K562 (cell line): Measurements from ENCODE around the gene KASH5. TPM values are rescaled to one million over a fixed set of nuclear protein-coding genes. Genes with fewer than 3 reads are reported as not detected.
A peak's percentile ranks its signal among the peaks of the same experiment; 100 is the strongest.

Experiments used
- CCAR2 ChIP-seq: fragments of 200-400 bp; formaldehyde crosslinking; IDR thresholded peaks from 2 replicates; pipeline ENCODE4 v1.6.1; 2017; ENCODE audit warnings: mild to moderate bottlenecking, low read depth, low read length
- ETV5 ChIP-seq: sonication (generic); formaldehyde crosslinking; IDR thresholded peaks from 2 replicates; pipeline ENCODE4 v1.4.0; 2020; ENCODE audit warnings: low read depth, mild to moderate bottlenecking, missing genetic modification reagents
- FUS ChIP-seq: fragments of 200-400 bp; formaldehyde crosslinking; optimal IDR thresholded peaks from 2 replicates; pipeline ENCODE3; 2017; ENCODE audit warnings: low read depth, low read length
- KDM4B ChIP-seq, 2 experiments: fragments of 450-650 bp in 1 of 2; sonication (generic) in 1 of 2; IDR thresholded peaks; 2 replicates each; pipeline ENCODE4 v1.6.1; 2016 to 2017; ENCODE audit warnings: borderline replicate concordance in 2 of 2, antibody characterized with exemption in 1 of 2, low read depth in 1 of 2, mild to moderate bottlenecking in 1 of 2
- LCOR ChIP-seq: sonication (generic); formaldehyde crosslinking; IDR thresholded peaks from 2 replicates; pipeline ENCODE4 v1.8.0; 2022; ENCODE audit warnings: mild to moderate bottlenecking, missing genetic modification reagents
- MCM3 ChIP-seq: fragments of 450-650 bp; IDR thresholded peaks from 2 replicates; pipeline ENCODE4 v1.6.1; 2016
- NELFE ChIP-seq: IDR thresholded peaks from 2 replicates; pipeline ENCODE4 v1.6.1; 2011; ENCODE audit warnings: mild to moderate bottlenecking; ENCODE audit not compliant: insufficient read depth, insufficient read length
- NR1H2 ChIP-seq: sonication (generic); formaldehyde crosslinking; IDR thresholded peaks from 2 replicates; pipeline ENCODE4 v1.4.0; 2020; ENCODE audit warnings: mild to moderate bottlenecking, missing genetic modification reagents
- PHF21A ChIP-seq: fragments of 450-650 bp; IDR thresholded peaks from 2 replicates; pipeline ENCODE4 v1.6.1; 2017; ENCODE audit warnings: low read depth, borderline replicate concordance
- POLR3G ChIP-seq: IDR thresholded peaks from 2 replicates; pipeline ENCODE4 v1.6.1; 2011; ENCODE audit not compliant: insufficient read length, insufficient replicate concordance; ENCODE audit errors: extremely low read depth
- REST ChIP-seq, 2 experiments: fragments of 450-650 bp; formaldehyde crosslinking in 1 of 2; IDR thresholded peaks; 2 replicates each; pipeline versions ENCODE4 v1.4.0 to v1.6.1; 2014 to 2020; ENCODE audit warnings: mild to moderate bottlenecking in 2 of 2, borderline replicate concordance in 1 of 2, low read depth in 1 of 2
- SOX6 ChIP-seq: fragments of 450-650 bp; IDR thresholded peaks from 2 replicates; pipeline ENCODE4 v1.6.1; 2014; ENCODE audit warnings: mild to moderate bottlenecking
- TAF7 ChIP-seq: fragments of 450-650 bp; IDR thresholded peaks from 2 replicates; pipeline ENCODE4 v1.6.1; 2016; ENCODE audit warnings: missing genetic modification characterization, missing compliant biosample characterization
- ZFP36 ChIP-seq: fragments of 150-350 bp; IDR thresholded peaks from 2 replicates; pipeline ENCODE4 v1.6.1; 2018; ENCODE audit warnings: low read length, low read depth; ENCODE audit not compliant: partially characterized antibody
- ZNF274 ChIP-seq: IDR thresholded peaks from 2 replicates; pipeline ENCODE4 v1.6.1; 2011; ENCODE audit warnings: low read depth, mild to moderate bottlenecking, low read length, moderate library complexity, borderline replicate concordance
- ZNF780A ChIP-seq: fragments of 250-450 bp; sonication (Bioruptor Pico); IDR thresholded peaks from 2 replicates; pipeline ENCODE4 v1.5.0; 2021; ENCODE audit warnings: mild to moderate bottlenecking
- polyA plus RNA-seq, 8 experiments: library from polyadenylated mRNA; depleted of rRNA in 4 of 8; stranded (reverse) in 5 of 8; unstranded in 3 of 8; fragments of >200 nt; fragmentation: Nextera tagmentation in 2 of 8; fragmentation: Illumina TruSeq in 1 of 8; extraction: Ambion mirVana in 2 of 8; extraction: Trizol in 1 of 8; gene quantifications; 2 replicates each; pipeline versions ENCODE4 v1.2.1 to v1.2.3, GENCODE V29; 2011 to 2014; ENCODE audit warnings: inconsistent platforms in 1 of 8, missing spikeins in 1 of 8
- total RNA-seq, 7 experiments: library from RNA; depleted of rRNA in 6 of 7; stranded (reverse); fragments of >200 nt in 6 of 7; fragmentation: Illumina TruSeq in 2 of 7; extraction: Trizol in 2 of 7; gene quantifications; 2 replicates each; pipeline versions ENCODE4 v1.2.1 to v1.2.3, GENCODE V29; 2011 to 2021; ENCODE audit warnings: low replicate concordance in 1 of 7
- TF ChIP-seq, protein P1 (sequence below): sonication (generic); formaldehyde crosslinking; IDR thresholded peaks from 2 replicates; pipeline ENCODE4 v1.8.0; 2022; ENCODE audit warnings: missing genetic modification reagents, mild to moderate bottlenecking, borderline replicate concordance
- TF ChIP-seq, protein P2 (sequence below): sonication (generic); formaldehyde crosslinking; IDR thresholded peaks from 2 replicates; pipeline ENCODE4 v1.9.0; 2022; ENCODE audit warnings: mild to moderate bottlenecking, missing genetic modification reagents

Gene KASH5
- total and polyA plus RNA-seq, 9 of the 15 experiments (the other 6 are each of a cell fraction or from before 2014, with no cell fraction given) = 0.07 to 0.84 (median 0.34) TPM; not detected in 1

DNA sequence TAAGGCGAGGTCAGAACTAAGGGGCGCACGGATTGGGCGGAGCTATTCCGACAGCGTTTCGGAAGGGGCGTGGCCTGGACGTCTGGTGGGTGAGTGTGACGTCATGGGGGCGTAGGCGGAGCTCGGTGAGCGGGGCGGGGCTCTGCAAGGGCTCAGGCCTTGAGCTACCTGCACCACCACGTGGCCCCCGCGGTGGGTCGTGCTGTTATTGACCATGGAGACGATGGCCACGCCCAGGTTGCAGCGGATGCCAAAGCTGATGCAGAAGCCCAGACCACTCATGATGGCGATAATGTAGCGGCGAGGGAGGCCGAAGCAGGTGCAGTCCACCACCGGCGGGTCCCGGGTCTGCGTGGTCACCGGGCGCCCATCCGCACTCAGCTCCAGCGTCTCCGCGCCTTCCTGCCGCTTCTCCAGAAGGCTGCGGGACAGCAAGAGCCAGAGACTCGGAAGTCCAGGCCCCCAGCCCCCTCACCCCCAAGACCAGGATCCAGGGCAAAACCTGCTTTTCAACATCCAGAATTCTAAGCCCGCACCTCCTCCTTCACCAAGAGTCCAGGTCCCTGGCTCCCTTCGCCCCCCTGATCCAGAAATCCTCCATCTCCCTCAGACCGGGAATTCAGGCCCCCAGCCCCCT, 48.5 kb downstream of the KASH5 start (continued):
- TF ChIP-seq LCOR = no peak
- no peak for TF ChIP-seq NELFE
- TF ChIP-seq ZFP36 = no peak
- TF ChIP-seq KDM4B (IDR thresholded peaks at IDR 0.05; ENCODE audit: borderline replicate concordance in 2 of 2, low read depth in 1 of 2) = no peak
- TF ChIP-seq MCM3 = no peak
- no peak for TF ChIP-seq FUS
- no peak for TF ChIP-seq NR1H2 (CRISPR knock-in tag)
- no peak for TF ChIP-seq PHF21A
- TF ChIP-seq, protein P1, sequence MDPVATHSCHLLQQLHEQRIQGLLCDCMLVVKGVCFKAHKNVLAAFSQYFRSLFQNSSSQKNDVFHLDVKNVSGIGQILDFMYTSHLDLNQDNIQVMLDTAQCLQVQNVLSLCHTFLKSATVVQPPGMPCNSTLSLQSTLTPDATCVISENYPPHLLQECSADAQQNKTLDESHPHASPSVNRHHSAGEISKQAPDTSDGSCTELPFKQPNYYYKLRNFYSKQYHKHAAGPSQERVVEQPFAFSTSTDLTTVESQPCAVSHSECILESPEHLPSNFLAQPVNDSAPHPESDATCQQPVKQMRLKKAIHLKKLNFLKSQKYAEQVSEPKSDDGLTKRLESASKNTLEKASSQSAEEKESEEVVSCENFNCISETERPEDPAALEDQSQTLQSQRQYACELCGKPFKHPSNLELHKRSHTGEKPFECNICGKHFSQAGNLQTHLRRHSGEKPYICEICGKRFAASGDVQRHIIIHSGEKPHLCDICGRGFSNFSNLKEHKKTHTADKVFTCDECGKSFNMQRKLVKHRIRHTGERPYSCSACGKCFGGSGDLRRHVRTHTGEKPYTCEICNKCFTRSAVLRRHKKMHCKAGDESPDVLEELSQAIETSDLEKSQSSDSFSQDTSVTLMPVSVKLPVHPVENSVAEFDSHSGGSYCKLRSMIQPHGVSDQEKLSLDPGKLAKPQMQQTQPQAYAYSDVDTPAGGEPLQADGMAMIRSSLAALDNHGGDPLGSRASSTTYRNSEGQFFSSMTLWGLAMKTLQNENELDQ (CRISPR knock-in tag) = no peak
- no peak for TF ChIP-seq CCAR2
- TF ChIP-seq ZNF274 = no peak
- TF ChIP-seq ZNF780A (CRISPR knock-in tag) = no peak
- TF ChIP-seq TAF7 (tag) = no peak
- TF ChIP-seq REST (IDR thresholded peaks at IDR 0.05; ENCODE audit: borderline replicate concordance) = peak; percentile 52; the same call in 1 of the 2 replicates
- no peak for TF ChIP-seq REST (CRISPR knock-in tag; IDR thresholded peaks at IDR 0.05; ENCODE audit: low read depth)
- TF ChIP-seq, protein P2, sequence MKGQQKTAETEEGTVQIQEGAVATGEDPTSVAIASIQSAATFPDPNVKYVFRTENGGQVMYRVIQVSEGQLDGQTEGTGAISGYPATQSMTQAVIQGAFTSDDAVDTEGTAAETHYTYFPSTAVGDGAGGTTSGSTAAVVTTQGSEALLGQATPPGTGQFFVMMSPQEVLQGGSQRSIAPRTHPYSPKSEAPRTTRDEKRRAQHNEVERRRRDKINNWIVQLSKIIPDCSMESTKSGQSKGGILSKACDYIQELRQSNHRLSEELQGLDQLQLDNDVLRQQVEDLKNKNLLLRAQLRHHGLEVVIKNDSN (CRISPR knock-in tag) = peak; percentile 81
- TF ChIP-seq ETV5 (CRISPR knock-in tag) = no peak
- no peak for TF ChIP-seq SOX6
- TF ChIP-seq POLR3G = no peak
